ENCODE measurements around the gene CPA1. TPM values are rescaled to one million over a fixed set of nuclear protein-coding genes. Genes with fewer than 3 reads are reported as not detected.

Gene CPA1
- total and polyA plus RNA-seq, 8 donors: 12,124 to 50,686 (median 30,306) TPM

GRCh38 chr7:130388671-130389070, 8.4 kb downstream of the CPA1 start:
- peak in 2 of 4 donors; percentile 2 to 4 for ATAC-seq
- H3K36me3 ChIP-seq: peaks cover 0 to 10% (median 0%) of the 10 kb centered on the region in 3 donors
- FAIRE-seq: no peak
- H3K27ac ChIP-seq: no peak overlapping the region
- H3K4me3 ChIP-seq: no peak overlapping the region
- no peaks in the 10 kb centered on the region for H3K9me3 ChIP-seq
- no peaks in the 10 kb centered on the region for H3K27me3 ChIP-seq
- no peak for TF ChIP-seq CTCF (IDR thresholded peaks at IDR 0.05)
- 32 to 45% methylated on average over 2 of the region's 2 CpGs for WGBS, 2 donors
- intact Hi-C loops (cut with DNase I): loop anchor here in 1 of 3 donors (5.0 kb wide), 1 partner anchor 111 kb away; no protein-coding TSS in a partner anchor
- peak in 2 of 6 donors; percentile 44 to 55 for DNase-seq
- H3K4me1 ChIP-seq: peaks cover 0 to 7% (median 0%) of the 10 kb centered on the region in 3 donors

GRCh38 chr7:130390486-130390885, 10.2 kb downstream of the CPA1 start:
- ATAC-seq: no peak
- 36 to 48% methylated on average over 1 of the region's 1 CpG for WGBS, 2 donors
- intact Hi-C loops (cut with DNase I): no loop called here
- no peak for FAIRE-seq
- peaks cover 0 to 7% (median 0%) of the 10 kb centered on the region in 3 donors for H3K4me1 ChIP-seq
- no peak overlapping the region for H3K27ac ChIP-seq
- TF ChIP-seq CTCF (IDR thresholded peaks at IDR 0.05): no peak
- H3K9me3 ChIP-seq: no peaks in the 10 kb centered on the region
- no peaks in the 10 kb centered on the region for H3K36me3 ChIP-seq
- DNase-seq: no peak
- no peaks in the 10 kb centered on the region for H3K27me3 ChIP-seq
- no peak overlapping the region for H3K4me3 ChIP-seq

GRCh38 chr7:130393101-130393561, 12.8 kb downstream of the CPA1 start:
- ATAC-seq (peak in 2 of 4 donors; percentile 4 to 33), FAIRE-seq (no peak), DNase-seq (no peak)
- no peak for TF ChIP-seq CTCF (IDR thresholded peaks at IDR 0.05)
- peaks cover 0 to 7% (median 0%) of the 10 kb centered on the region in 3 donors for H3K4me1 ChIP-seq
- no peaks in the 10 kb centered on the region for H3K27me3 ChIP-seq
- intact Hi-C loops (cut with DNase I): no loop called here
- 67 to 73% methylated on average over 5 of the region's 5 CpGs for WGBS, 2 donors
- H3K27ac ChIP-seq: peak overlapping the region in 2 of 4 donors; percentile 20 to 57
- H3K36me3 ChIP-seq: no peaks in the 10 kb centered on the region
- no peaks in the 10 kb centered on the region for H3K9me3 ChIP-seq
- H3K4me3 ChIP-seq: no peak overlapping the region

- 82 to 84% methylated on average over 10 of the region's 10 CpGs for WGBS, 2 donors
- Histone ChIP-seq H3K4me3 (no peak overlapping the region), H3K36me3 (no peaks in the 10 kb centered on the region), H3K9me3 (no peaks in the 10 kb centered on the region), H3K4me1 (peaks cover 0 to 7% (median 0%) of the 10 kb centered on the region in 3 donors), H3K27me3 (no peaks in the 10 kb centered on the region), H3K27ac (no peak overlapping the region)
- intact Hi-C loops (cut with DNase I): no loop called here
- no peak for TF ChIP-seq CTCF (IDR thresholded peaks at IDR 0.05)
- ATAC-seq (no peak), DNase-seq (no peak), FAIRE-seq (no peak)
Observed at GRCh38 chr7:130393841-130394411, 13.6 kb downstream of the CPA1 start.

All from pancreas (tissue), 10 donors.